Measurements from ENCODE around the gene SLC35D3.

DNA sequence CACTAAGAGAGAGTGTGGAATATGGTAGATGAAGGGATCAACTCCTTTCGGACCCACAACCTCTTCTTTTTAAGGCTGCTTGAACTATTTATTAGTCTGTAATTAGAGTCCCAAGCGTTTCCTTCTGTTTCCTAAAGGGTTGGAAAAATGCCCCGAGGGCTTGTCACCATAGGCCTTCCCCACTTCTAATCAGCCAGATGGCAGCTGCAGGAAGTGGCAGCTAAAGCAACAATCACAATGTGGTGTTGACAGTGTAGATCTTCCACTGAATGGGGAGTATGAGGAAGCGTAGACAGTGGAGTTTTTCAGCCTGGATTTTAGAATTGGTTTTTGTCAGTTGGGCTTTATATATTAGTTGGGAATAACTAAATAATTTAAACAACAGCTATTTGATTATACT, 40.6 kb downstream of the SLC35D3 start:
- TF ChIP-seq, protein P1, sequence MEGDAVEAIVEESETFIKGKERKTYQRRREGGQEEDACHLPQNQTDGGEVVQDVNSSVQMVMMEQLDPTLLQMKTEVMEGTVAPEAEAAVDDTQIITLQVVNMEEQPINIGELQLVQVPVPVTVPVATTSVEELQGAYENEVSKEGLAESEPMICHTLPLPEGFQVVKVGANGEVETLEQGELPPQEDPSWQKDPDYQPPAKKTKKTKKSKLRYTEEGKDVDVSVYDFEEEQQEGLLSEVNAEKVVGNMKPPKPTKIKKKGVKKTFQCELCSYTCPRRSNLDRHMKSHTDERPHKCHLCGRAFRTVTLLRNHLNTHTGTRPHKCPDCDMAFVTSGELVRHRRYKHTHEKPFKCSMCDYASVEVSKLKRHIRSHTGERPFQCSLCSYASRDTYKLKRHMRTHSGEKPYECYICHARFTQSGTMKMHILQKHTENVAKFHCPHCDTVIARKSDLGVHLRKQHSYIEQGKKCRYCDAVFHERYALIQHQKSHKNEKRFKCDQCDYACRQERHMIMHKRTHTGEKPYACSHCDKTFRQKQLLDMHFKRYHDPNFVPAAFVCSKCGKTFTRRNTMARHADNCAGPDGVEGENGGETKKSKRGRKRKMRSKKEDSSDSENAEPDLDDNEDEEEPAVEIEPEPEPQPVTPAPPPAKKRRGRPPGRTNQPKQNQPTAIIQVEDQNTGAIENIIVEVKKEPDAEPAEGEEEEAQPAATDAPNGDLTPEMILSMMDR (conservative IDR thresholded peaks at IDR 0.05) = no peak
- TF ChIP-seq EZH2 (IDR thresholded peaks at IDR 0.05; ENCODE audit: low read depth) = no peak
